Measurements from ENCODE around the gene RNU4-1.

Gene RNU4-1

DNA sequence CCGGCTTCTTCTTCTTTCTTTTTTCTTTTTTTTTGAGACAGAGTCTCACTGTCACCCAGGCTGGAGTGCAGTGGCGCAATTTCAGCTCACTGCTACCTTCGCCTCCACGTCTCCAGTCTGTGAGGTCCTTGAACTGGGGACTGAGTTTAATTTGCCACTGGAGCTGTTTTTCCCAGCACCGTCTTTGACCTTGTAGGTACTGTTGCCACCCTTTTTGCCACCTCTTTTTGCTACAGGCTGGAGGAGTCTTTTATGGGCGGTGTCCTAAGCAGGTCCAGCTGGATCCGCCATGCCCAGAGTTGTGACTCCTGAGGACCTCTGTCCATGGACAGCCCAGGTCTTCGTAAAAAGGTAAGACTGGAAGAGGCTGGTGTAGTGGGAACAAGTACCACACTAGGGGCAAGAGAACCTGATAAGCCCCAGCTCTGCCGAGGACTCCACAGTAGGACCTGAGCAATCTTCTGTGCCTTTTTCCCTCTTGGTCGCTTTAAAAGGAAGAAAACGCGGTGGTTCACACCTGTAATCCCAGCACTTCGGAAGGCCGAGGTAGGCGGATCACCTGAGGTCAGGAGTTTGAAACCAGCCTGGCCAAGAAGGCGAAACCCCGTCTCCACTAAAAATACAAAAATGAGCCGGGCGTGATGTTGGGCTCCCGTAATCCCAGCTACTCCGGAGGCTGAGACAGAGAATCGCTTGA is 2.3 kb downstream of the RNU4-1 start:
- no peak for DNase-seq (ENCODE audit: low read depth in 2 of 2)

DNA sequence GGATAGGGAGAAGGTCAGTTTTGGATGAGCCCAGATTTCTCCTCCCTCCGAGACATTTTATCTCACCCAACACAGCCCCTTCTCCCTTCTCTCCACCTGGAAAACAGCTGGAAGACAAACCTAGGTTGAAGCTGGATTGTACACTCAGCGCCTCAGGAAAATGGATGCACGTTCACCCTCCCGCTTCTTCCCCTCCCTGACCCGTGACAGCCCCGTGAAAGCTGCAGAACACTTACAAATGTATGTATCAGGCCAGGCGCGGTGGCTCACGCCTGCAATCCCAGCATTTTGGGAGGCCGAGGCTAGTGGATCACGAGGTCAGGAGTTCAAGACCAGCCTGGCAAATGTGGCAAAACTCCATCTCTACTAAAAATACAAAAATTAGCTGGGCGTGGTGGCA is 5.5 kb downstream of the RNU4-1 start:
- DNase-seq (ENCODE audit: low read depth in 2 of 2), result no peak

DNA sequence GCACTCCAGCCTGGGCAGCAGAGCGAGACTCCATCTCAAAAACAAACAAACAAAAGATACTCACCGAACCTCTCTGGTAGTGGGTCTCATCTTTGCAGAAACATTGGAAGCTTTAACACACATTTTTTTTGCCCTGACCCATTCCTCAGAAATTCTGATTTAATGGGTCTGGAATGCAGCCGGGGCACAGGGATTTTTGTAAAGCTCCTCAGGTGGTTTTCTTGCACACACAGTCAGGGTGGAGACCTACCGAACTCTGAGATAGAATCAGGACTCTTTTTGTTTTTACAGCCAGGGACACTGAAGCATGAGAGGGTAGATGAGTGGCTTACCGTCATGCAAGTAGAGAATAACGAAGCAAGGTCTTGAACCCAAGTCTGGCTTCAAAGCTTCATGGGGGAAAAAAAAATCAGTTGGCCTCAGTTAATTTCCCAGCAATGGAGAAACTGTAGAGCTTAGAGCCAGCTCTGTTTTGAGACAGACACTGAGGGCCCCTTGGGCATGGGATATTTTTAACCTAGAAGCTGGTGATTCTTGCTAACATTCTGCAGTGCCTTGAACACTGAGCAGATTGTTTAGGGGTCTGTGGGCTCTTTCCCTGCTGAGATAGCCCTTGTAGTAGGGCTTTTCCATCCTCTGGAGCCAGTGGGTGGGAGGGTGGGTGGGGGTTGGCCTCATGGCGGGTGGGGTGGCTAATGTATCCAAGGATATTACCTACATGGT is 6.1 kb downstream of the RNU4-1 start:
- DNase-seq (ENCODE audit: low read depth in 2 of 2), result no peak

DNA sequence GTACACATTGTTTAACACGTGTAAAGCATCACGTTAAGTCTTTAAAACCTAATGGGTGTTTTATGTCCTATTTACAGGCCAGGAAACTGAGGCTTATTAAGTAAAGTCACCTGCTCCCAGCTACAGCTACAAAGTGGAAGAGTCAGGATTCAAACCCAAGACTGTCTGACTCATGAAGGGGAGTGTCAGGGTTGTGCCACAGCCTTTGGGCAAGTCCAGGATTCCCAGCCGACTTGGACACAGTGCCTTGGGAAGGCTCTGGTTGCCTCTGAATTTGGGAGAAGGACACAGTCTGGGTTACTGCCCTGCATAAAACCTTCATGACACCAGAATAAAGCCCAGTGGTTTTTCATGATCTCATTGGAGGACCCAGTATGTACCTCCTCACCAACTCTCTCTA is 8.7 kb downstream of the RNU4-1 start:
- no peak for DNase-seq (ENCODE audit: low read depth in 2 of 2)

DNA sequence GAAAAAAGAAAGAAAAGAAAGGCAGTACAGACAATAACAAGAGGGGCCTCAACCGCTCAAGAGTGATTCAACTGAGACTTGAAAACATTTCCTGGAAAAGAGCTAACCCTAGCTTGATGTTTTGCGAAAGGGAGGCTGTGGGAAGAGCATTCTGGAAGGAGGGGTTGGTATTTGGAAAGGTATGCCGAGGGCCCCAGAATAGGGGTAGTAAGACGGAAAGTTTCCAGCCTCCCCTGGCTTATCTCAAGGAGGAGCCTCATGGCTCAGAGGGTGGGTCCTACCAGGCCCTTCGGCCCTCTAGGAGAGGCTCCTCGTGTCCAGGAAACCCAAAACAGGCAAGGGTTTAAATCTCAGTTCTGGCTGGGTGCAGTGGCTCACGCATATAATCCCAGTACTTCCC is 9.7 kb downstream of the RNU4-1 start:
- no peak for DNase-seq (ENCODE audit: low read depth in 2 of 2)

DNA sequence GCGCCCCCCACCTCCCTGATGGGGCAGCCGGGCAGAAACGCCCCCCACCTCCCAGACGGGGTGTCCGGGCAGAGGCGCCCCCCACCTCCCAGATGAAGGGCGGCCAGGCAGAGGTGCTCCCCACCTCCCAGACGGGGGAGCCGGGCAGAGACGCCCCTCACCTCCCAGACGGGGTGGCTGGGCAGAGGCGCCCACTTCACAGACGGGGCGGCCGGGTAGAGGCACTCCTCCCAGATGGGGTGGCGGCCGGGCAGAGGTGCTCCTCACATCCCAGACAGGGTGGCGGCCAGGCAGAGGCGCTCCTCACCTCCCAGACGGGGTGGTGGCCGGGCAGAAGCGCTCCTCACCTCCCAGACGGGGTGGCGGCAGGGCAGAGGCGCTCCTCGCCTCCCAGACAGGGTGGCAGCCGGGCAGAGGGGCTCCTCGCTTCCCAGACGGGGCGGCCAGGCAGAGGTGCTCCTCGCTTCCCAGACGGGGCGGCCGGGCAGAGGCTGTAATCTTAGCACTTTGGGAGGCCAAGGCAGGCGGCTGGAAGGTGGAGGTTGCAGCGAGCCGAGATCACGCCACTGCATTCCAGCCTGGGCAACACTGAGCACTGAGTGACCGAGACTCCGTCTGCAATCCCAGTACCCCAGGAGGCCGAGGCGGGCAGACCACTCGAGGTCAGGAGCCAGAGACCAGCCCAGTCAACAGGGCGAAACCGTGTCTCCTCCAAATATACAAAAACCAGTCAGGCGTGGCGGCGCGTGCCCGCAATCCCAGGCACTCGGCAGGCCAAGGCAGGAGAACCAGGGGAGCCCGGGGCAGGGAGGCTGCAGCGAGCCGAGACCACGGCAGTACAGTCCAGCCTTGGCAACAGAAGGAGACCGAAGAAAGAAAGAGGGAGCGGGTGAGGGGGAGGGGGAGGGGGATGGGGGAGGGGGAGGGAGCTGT is 14.6 kb downstream of the RNU4-1 start:
- no peak for DNase-seq (ENCODE audit: low read depth in 2 of 2)

DNA sequence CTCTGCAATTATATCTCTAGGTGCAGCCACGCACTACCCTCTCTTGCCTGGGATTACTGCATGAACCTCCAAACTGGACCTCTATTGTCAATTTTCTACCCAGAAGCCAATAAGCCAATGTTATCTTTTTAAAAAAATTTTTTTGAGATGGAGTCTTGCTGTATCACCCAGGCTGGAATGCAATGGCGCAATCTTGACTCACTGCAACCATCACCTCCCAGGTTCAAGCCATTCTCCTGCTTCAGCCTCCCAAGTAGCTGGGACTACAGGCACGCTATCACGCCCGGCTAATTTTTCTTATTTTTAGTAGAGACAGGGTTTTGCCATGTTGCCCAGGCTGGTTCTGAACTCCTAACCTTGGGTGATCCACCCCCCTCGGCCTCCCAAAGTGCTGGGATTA is 16.3 kb downstream of the RNU4-1 start:
- DNase-seq (ENCODE audit: low read depth in 2 of 2), result no peak

DNA sequence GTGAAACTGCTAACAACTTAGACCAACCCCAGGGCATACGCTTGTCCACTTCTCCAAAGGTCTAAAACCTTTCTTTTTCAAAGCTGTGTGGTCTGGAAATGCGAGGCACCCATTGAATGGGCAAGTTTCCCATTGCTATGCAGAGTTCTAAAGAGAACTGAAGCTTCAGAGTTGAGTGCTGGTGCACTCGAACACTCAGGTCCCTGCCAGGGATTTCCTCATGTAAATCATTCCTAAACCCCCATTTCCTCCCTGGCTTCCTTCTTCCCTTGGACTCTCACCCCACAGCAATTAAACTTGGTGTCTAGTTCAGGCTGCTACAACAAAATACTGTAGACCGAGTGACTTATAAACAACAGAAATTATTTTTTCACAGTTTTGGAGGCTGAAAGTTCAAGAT is 25.3 kb downstream of the RNU4-1 start:
- DNase-seq (ENCODE audit: low read depth in 2 of 2), result no peak

DNA sequence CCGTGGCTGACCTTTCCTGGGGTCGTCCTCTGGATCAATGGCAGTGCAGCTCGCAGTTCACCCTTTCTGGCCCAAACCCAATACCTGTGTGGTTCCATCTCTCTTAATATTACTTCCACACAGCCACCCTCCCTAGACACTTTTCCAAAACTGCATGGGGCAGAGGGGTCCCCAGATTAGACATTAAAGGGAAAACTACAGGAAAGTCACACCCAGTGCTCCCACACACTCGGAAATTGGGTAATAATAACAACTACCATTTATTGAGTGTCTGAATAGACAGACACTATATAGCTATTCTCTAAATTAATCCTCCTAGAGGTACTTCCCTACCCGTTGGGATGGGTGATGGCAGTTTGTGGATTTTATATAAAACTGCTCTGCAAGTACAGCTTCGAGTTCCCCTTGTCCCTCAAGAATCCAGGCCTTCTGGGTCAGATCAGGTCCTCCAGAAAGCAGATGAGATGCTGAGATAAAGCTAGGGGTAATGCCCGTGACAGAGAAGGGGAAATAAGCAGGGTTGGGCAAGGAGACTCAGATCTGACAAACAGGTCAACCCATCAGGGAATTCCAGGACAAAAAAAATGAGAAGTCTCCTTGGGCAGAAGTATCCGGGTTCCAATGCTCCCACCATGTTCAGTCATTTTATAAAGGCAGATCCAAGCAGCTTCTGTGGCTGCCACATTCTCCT is 26.7 kb downstream of the RNU4-1 start:
- no peak for DNase-seq (ENCODE audit: low read depth in 2 of 2)

DNA sequence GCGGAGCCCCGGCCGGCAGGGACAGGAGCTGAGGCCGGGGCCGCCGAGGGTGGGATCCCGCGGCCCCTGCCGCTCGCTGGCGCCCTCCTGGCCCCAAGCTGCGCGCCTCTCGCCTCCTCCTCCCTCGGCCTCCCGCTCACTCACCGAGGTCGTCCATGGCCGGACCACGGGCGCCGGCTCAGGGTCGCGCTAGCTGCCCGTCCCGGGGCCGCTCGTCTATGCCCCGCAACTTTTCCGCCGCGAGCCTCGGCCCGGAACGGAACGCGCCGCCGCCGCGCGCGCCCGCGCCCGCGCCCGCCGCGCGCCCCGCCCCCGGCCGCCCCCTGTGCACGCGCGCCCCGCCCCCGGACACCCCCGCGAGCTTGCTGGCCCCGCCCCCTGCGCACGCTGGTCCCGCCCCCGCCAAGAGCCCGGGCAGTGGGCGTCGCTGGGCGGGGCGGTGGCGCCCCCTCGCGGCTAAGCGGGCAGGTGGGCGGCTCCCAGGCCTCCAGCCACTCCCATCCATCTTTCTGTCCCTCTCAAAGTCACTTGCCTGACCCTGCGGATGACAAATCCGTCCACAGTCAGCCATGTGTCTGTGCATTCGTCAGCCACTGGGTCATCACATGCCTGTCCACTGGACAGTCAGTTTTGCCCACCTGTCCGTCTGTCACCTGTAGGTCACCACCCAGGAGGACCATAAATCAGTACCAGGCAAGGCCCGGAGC is 27.4 kb downstream of the RNU4-1 start, which contains the start of gene PXN:
Gene PXN, minus strand, starts transcription at position 258 of the 707 bp plus-strand sequence. Its CDS starts 101 bp downstream, at position 157.
- DNase-seq (ENCODE audit: low read depth in 2 of 2), result peak; percentile 70 to 78

DNA sequence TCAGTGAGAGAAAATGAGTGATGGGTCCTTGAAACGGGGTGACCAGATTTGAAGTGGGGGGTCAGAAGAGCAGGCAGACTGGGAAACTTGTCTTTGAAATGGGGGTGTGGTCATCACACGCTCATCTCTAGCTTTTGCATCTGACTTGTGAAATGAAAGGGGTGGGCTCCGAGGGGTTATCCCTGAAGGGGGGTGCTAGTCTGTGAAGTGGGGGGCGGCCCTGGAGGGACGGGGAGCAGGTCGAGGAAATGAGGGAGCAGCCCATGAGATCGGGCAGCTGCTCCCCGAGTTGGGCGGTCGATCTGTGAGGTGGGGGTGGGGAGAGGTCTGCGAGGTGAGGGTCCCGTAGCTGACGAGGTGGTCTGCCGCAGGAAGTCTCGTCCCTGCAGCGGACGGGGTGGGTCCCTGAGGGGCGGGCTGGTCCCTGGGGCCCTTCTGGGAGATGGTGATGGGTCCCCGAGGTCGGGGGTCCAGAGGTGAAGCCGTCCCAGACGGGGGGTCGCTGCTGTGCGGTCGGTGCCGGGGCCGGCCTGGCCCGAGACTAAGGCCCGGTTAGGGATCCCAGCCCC is 28.0 kb downstream of the RNU4-1 start:
- DNase-seq (ENCODE audit: low read depth in 2 of 2), result no peak

DNA sequence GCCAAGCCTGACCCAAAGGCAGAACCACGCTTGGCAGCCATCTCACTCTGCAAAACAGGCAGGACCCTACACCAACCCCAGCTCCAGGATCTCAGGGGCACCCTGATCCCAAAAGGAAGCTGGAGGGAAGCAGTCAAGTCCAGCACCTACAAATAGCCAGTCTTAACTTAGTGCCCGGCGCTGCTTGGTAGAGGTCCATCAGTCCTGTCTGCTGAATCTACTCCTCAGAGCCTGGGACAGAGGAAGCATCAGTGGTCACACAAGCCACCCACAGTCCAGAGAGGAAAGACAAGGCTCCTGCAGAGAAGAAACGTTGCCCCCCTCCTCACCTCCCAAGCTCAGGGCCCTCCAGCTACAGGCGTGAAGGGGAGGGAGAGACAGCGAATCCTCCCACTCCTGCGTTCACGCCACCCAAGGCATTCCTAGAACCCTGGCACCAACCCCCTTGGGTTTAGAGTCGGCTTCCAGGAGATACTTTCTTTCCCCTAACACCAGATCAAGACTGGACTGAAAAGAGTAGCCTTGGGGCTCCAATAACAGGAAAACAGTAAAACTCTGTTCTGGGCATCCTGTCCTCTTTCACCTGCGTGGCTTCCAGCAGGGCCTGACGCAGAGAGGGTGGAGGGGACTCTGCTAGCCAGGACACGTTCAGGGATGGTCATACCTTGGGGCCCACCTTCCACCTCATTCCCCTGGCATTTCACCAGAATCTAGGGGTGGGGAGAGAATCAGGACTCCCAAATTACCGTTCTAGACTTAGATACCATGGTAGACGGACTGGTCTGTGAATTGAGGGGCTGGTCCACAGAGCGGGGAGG is 28.7 kb downstream of the RNU4-1 start:
- DNase-seq (ENCODE audit: low read depth in 2 of 2), result no peak

DNA sequence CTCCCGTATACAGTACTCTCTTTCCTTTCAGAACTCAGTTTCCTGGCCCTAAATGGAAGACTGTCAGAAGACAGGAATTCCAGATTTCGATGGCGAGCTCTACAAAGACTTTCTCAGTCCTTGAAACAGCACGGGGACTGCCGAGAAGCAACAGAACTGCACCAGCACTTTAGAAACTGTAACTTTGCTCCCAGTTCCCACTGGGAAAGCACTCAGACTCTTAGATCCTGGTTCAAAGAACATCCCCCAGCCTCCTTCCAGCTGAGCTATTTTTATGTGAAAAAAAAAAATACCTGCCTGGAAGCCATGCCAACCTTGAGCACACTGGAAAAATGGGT is 29.3 kb downstream of the RNU4-1 start:
- no peak for DNase-seq (ENCODE audit: low read depth in 2 of 2)

DNA sequence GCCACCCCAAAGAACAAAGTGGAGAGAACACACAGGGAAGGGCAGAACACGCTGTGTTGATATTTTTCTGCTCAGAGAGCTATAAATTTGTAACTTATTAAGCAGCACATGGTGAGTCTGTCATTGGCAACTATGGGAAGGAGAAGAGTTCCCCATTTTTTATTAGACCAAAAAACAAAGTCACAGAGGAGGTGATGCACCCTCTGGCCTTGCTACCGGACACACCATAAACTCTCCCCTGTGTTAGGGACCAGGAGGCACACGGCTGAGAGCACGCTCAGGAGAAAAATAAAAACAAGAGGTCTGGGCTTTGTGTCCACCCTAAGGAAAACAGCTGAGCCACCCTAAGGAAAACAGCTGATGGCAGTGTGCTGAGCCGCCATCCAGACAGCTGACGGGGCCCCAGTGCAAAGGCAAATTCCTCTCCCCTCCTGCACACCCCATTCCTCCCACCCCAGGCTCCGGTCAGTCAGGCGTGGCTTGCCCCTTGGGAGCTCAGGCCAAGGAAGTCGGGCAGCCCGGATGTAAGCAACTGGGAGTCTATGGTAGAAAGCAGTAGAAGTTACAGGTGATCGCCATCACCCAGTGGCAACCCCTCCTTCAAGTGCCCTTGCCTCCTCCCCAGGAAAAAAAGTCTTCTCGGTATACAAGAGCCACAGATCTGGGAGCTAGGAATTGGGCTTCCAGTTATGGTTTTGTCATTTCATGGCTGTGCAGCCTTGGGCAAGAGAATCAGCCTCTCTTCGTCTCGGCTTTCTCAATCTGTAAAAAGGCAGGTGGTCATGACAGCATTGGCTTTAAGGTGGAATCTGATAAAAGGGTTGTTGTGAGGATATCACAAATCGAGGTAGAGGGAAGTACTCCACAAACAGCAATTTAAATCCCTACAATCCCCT is 29.9 kb downstream of the RNU4-1 start:
- no peak for DNase-seq (ENCODE audit: low read depth in 2 of 2)

DNA sequence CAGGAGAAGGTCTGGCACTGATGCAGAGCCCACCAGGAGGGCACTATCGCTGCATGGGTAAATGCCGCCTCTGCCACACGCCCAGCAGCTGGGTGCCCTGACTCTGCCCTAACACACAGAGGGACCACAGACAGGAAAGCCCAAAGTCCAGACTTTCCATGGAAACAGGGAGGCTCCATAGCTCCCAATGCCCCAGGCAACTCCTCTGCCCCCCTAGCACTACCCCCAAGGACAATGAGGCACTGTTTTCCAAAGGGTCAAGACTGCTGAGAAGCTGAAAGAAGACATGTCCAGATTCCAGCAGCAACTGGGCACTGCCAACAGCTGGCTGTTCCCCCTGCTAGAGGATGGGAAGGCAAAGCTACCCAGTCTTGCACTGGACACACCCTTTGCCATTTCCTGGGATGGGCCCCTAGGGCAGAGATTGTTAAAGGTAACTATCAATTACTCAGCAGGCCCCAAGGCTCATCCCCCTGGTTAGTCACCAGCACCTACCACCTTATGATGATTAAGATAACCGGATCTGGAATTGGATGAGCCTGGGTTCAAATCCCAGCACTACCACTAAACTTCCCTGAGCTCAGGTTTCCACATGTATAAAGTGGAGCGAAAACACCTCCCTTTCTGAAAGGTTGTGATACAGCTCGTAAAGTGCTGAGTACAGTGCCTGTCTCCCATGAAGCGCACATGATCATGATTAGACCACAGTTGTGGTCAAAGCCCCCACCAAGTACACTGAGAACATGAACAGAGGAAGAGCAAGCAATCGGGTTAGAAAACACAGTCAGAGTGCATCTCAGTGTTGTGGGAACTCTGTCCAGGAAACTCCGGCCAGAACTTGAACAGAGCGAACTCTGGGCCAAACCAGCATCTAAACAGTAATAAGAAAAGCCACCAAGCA is 30.8 kb downstream of the RNU4-1 start:
- DNase-seq (ENCODE audit: low read depth in 2 of 2), result no peak

DNA sequence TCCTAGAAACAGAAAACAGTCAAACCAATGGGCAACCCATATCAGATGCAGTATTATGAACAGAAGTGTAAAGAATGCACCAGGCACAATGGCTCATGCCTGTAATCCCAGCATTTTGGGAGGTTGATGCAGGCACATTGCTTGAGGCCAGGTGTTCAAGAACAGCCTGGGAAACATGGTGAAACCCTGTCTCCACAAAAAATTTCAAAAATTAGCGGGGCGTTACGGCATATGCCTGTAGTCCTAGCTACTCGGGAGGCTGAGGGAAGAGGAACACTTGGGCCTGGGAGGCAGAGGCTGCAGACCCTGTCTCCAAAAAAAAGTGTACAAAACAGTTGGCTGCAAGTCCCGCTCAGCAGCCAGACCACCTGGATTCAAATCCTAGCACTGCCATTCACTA is 32.4 kb downstream of the RNU4-1 start:
- no peak for DNase-seq (ENCODE audit: low read depth in 2 of 2)

DNA sequence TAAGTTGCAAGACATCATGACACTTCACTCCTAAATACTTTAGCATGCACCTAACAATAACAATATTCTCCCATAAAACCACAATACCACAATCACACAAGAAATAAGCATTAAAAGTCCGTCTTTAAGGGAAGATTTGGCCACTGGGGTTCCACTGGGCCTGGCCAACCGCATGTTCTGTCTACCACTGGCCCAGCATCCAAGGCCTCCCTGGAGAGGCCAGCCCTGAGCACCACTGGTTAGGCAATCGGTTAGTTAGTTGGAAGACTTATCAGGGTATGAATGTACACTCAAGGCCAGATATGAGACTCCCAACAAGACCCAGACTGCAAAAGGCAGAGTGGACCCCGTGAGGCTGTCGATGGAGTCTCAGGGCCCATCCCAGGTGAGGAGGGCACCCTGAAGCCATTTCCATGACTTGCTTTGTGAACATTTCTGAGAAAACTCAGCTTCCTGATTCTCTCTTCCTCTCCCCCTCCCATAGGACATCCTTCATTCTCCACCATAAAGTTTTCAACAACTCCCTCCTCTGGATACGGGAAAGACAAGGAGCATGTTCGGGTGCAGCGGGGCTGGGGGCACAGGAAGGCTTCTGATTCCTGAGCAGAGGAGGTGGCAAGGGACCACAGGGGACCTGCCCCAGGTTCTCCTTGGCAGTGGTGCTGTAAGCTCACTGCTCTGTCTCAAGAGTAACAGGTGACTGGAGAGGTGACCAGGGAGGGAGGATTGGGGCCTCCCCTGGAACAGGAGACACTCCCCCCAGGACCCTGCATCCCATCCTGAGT is 33.4 kb downstream of the RNU4-1 start:
- no peak for DNase-seq (ENCODE audit: low read depth in 2 of 2)
